ENCODE data around the gene NUDT11. TPM values are rescaled to one million over a fixed set of nuclear protein-coding genes. Genes with fewer than 3 reads are reported as not detected.

The NUDT11 gene
- total RNA-seq, result 5.5 TPM in 2 replicates

DNA sequence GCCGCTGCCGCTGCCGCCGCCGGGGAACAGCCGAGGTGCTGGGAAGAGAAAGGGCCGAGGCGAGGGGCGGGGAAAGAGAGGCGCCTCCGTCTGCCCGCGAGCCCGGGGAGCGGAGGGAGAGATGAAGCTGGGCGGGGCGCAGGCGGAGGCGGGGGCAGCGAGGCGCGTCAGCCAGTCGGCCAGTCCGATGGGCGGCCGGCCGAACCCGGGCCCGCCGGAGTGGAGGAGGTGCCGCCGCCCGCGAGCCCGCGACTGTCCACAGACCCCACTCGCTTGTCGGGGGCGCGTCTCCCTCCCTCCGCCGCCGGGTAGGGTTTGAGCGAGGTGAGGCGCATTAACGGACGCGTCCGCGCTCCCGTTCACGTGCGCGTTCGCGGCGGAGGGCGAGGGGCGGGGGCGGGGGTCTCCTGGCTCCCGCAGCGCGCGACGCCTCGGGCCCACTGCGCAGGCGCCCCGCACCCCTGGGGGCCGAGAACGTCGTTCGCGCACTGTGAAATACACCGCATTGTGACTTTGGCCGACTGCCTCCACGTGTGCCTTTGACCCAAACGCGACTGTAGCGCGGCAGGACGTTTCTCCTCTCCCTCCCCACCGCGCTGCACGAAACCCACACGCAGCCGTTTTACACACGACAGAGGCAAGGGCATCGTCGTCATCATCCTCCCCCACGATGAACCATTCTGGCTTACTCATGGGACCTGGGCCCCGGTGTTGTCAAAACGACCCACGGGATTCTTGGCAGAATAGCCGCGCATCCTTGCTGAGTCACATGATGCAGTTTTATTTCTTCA is at the start of gene NUDT11:
TSS of gene NUDT11 (minus strand) at position 92 of the 791 bp plus-strand sequence. CDS start 148 bp downstream, outside the sequence.

Other genes with a start within 250 kb of the NUDT11 start
- gene NUDT10, start 163.8 kb downstream of the NUDT11 start, total RNA-seq, result 0.34 and 0.50 TPM in 2 replicates
- gene CENPVL3, start 122.3 kb upstream of the NUDT11 start, total RNA-seq, result not detected in 2 replicates
- not detected in 2 replicates for gene CENPVL2, start 186.2 kb upstream of the NUDT11 start, total RNA-seq
- not detected in 2 replicates for gene CENPVL1, start 213.9 kb upstream of the NUDT11 start, total RNA-seq
- gene GSPT2, start 246.8 kb upstream of the NUDT11 start, total RNA-seq, result 1.4 and 5.1 TPM in 2 replicates